Upper lobe of left lung (tissue), 6 donors: ENCODE results near the gene BAIAP2L2. TPM values are rescaled to one million over a fixed set of nuclear protein-coding genes. Genes with fewer than 3 reads are reported as not detected.
"Not testable (repeated sequence)": the region's sequence is repeated elsewhere in the genome, so short reads cannot be mapped to it uniquely, and the experiment has no call there.

Experiments used
- ATAC-seq, 2 donors: fragments of 200-7000 bp; cut with Tn5 transposase; one replicate each; pipeline ENCODE4 v1.9.1; 2022; ENCODE audit warnings: mild to moderate bottlenecking in 2 of 2, moderate library complexity in 2 of 2; ENCODE audit not compliant: low FRiP score in 2 of 2
- DNase-seq, 2 donors: peaks; one replicate each; pipeline ENCODE4 v3.0.0-alpha.2; 2019 to 2020
- H3K27ac ChIP-seq, 4 donors: fragments of 200-600 bp; sonication (generic); one replicate each; pipeline ENCODE4 v1.5.1; 2016 to 2019
- H3K27me3 ChIP-seq, 4 donors: fragments of 200-600 bp; sonication (generic); one replicate each; pipeline ENCODE4 v1.5.1; 2017 to 2019
- H3K36me3 ChIP-seq, 4 donors: fragments of 200-600 bp; sonication (generic); one replicate each; pipeline ENCODE4 v1.5.1; 2016 to 2019
- H3K4me1 ChIP-seq, 4 donors: fragments of 200-600 bp; sonication (generic); one replicate each; pipeline ENCODE4 v1.5.1; 2018 to 2019
- H3K4me3 ChIP-seq, 4 donors: fragments of 200-600 bp; sonication (generic); one replicate each; pipeline ENCODE4 v1.5.1; 2017 to 2019; ENCODE audit warnings: mild to moderate bottlenecking in 2 of 4, moderate library complexity in 1 of 4
- H3K9me3 ChIP-seq, 4 donors: fragments of 200-600 bp; sonication (generic); one replicate each; pipeline ENCODE4 v1.5.1; 2018 to 2019
- EP300 ChIP-seq, 4 donors: sonication (generic); formaldehyde crosslinking; IDR thresholded peaks; one replicate each; pipeline ENCODE4 v1.5.1; 2017; ENCODE audit warnings: antibody characterized with exemption in 4 of 4, control low read depth in 2 of 4
- POLR2A ChIP-seq, 4 donors: fragments of 450-650 bp; IDR thresholded peaks; one replicate each; pipeline ENCODE4 v1.5.1; 2016 to 2017; ENCODE audit warnings: antibody characterized with exemption in 4 of 4, mild to moderate bottlenecking in 2 of 4
- POLR2AphosphoS5 ChIP-seq, 2 donors: sonication (generic); formaldehyde crosslinking; IDR thresholded peaks; one replicate each; pipeline ENCODE4 v1.5.1; 2017; ENCODE audit warnings: antibody characterized with exemption in 2 of 2
- WGBS, 2 donors: methylation state at CpG; one replicate each; pipeline ENCODE4 v1.1.5; 2017 to 2018; 5-methylcytosine and 5-hydroxymethylcytosine counted together
- total RNA-seq, 6 donors: library from RNA; depleted of rRNA in 4 of 6; stranded (reverse); fragments of >200 nt in 4 of 6; gene quantifications; one replicate each; pipeline versions ENCODE4 v1.1.0 to v1.2.1, GENCODE V29; 2016 to 2021
- TF ChIP-seq, protein P1 (sequence below), 6 experiments: fragments of 450-650 bp in 4 of 6; fragments of 200-600 bp in 2 of 6; sonication (generic) in 2 of 6; IDR thresholded peaks; one replicate each; pipeline ENCODE4 v1.5.1; 2016 to 2019; ENCODE audit warnings: antibody characterized with exemption in 6 of 6
- donor health status: DM: no; HTN: no; CAD: no; lungs with moderate emphysema.
- donor health status: DM: no; HTN: yes; CAD: no; lungs with severe emphysema.

The BAIAP2L2 gene, protein sequence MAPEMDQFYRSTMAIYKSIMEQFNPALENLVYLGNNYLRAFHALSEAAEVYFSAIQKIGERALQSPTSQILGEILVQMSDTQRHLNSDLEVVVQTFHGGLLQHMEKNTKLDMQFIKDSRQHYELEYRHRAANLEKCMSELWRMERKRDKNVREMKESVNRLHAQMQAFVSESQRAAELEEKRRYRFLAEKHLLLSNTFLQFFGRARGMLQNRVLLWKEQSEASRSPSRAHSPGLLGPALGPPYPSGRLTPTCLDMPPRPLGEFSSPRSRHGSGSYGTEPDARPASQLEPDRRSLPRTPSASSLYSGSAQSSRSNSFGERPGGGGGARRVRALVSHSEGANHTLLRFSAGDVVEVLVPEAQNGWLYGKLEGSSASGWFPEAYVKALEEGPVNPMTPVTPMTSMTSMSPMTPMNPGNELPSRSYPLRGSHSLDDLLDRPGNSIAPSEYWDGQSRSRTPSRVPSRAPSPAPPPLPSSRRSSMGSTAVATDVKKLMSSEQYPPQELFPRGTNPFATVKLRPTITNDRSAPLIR
- 1 to 10 TPM in 1 of 6 donors, under 1 TPM in 2, not detected in 3; 0.94 to 6.3 (median 0.98) TPM for total RNA-seq

DNA sequence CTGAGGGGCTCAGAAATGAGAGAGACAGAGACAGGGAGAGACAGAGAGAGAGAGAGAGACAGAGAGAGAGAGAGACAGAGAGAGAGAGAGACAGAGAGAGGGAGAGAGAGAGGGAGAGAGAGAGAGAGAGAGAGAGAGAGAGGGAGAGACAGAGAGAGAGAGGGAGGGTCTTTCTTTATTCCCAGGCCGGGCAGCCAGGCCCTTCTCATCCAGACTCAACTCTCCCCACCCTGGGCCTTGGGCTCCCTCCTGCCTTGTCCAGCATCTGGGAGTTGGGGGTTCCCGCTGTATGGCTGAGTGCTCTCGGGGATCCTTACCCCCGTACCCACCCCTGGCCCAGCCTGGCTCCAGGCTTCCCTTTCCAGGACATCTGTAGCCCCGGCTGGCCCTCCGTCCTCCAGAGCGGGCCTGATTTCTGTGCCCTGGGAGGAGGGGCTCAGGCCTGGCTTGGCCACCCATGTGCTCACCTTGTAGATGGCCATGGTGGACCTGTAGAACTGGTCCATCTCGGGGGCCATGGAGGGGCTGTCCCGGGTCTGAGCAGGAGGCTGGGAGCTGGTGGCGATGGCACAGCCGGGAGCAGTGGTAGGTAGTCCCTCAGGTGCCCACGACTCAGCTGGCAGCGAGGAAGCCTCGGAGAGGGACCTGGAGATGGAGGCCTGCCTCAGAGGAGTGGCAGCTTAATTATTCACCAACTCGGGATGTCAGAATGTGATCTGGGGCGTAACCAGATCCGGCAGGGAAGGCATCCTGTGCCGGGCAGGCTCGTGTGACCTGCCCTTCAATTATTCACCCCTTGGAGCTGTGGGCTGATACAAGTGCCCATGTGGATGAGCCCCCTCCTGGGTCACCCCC is at the start of gene BAIAP2L2:
Gene BAIAP2L2 (minus strand): TSS at position 677 of the 855 bp plus-strand sequence. CDS start 159 bp downstream, at position 518.
- TF ChIP-seq, protein P1, sequence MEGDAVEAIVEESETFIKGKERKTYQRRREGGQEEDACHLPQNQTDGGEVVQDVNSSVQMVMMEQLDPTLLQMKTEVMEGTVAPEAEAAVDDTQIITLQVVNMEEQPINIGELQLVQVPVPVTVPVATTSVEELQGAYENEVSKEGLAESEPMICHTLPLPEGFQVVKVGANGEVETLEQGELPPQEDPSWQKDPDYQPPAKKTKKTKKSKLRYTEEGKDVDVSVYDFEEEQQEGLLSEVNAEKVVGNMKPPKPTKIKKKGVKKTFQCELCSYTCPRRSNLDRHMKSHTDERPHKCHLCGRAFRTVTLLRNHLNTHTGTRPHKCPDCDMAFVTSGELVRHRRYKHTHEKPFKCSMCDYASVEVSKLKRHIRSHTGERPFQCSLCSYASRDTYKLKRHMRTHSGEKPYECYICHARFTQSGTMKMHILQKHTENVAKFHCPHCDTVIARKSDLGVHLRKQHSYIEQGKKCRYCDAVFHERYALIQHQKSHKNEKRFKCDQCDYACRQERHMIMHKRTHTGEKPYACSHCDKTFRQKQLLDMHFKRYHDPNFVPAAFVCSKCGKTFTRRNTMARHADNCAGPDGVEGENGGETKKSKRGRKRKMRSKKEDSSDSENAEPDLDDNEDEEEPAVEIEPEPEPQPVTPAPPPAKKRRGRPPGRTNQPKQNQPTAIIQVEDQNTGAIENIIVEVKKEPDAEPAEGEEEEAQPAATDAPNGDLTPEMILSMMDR (IDR thresholded peaks at IDR 0.05), result peak in 1 of 6 experiments; percentile 9
- no peak for TF ChIP-seq POLR2AphosphoS5 (IDR thresholded peaks at IDR 0.05)
- H3K4me3 ChIP-seq, result no peak within 1 kb of the TSS
- H3K27me3 ChIP-seq, result no peaks in the 10 kb centered on the region
- DNase-seq (peak in 1 of 2 donors; percentile 52), ATAC-seq (no peak)
- no peaks in the 10 kb centered on the region for H3K36me3 ChIP-seq
- H3K4me1 ChIP-seq, result peaks cover 0 to 8% (median 6%) of the 10 kb centered on the region in 4 donors
- 84 to 89% methylated on average over 12 to 15 of the region's 19 CpGs for WGBS, 2 donors
- no peak within 1 kb of the TSS for H3K27ac ChIP-seq
- no peaks in the 10 kb centered on the region for H3K9me3 ChIP-seq

DNA sequence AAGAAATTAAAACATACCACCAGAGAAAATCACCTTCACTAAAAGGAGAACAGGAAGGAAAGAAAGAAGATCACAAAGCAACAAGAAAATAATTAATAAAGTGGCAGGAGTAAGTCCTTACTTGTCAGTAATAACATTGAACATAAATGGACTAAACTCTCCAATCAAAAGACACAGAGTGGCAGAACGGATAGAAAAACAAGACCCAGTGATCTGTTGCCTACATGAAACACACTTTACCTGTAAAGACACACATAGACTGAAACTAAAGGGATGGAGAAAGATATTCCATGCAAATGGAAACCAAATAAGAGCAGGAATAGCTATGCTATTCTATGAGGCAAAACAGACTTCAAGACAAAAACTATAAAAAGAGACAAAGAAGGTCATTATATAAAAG is 45.2 kb upstream of the BAIAP2L2 start:
- Histone ChIP-seq H3K27me3 (no peaks in the 10 kb centered on the region), H3K4me1 (no peaks in the 10 kb centered on the region), H3K9me3 (no peaks in the 10 kb centered on the region), H3K36me3 (no peaks in the 10 kb centered on the region), H3K4me3 (no peak overlapping the region), H3K27ac (no peak overlapping the region)
- 91 to 94% methylated on average over 1 of the region's 1 CpG for whole genome bisulfite sequencing, 2 donors
- DNase-seq (no peak), ATAC-seq (no peak)
- no peak for TF ChIP-seq POLR2AphosphoS5 (IDR thresholded peaks at IDR 0.05)
- TF ChIP-seq, protein P1 (IDR thresholded peaks at IDR 0.05), result no peak
- no peak for TF ChIP-seq POLR2A (IDR thresholded peaks at IDR 0.05)
- TF ChIP-seq EP300 (IDR thresholded peaks at IDR 0.05), result no peak

DNA sequence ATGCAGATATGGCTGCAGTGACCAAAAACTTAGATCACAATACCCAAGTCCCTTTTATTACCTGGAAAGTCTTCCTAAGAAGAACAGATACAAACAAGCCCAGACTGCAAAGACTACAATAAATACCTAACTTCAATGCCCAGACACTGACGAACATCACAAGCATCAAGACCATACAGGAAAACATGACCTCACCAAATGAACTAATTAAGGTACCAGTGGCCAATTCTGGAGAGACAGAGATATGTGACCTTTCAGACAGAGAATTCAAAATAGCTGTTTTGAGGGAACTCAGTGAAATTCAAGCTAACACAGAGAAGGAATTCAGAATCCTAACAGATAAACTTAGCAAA is 44.1 kb upstream of the BAIAP2L2 start:
- H3K4me3 ChIP-seq, H3K27ac ChIP-seq, DNase-seq, H3K9me3 ChIP-seq, H3K36me3 ChIP-seq, H3K27me3 ChIP-seq, H3K4me1 ChIP-seq, ATAC-seq: not testable (repeated sequence)
- WGBS, 2 donors, result 86 to 100% methylated on average over 1 of the region's 1 CpG

DNA sequence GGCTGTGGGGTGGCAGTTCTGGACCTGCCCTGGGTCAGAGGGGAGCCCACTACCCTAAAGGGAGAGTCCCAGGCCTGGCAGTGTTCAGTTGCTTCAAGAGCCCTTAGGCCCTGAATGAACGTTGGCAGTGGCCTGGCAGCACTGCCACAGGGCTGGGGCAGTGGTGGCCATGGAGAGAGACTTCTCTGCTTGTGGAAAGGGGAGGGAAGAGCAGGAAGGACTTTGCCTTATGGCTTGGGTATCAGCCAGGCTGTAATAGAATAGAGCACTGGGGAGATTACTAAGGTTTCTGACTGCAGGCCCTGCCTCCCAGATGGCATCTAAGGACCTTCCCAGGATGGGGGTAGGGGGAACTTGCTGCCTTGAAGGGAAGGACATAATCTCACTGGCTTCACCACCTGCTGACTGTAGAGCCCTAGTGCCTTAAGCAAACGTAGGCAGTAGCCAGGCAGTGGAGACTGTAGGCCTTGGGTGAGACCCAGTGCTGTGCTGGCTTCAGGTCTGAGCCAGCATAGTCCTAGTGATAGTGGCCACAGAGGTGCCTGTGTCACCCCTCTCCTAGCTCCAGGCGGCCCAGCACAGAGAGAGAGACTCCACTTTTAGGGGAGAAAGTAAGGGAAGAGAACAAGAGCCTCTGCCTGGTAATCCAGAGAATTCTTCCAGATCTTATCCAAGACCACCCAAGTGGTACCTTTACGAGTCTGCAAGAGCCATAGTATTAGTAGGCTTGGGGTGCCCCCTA is 43.5 kb upstream of the BAIAP2L2 start:
- TF ChIP-seq POLR2AphosphoS5 (IDR thresholded peaks at IDR 0.05), result no peak
- TF ChIP-seq, protein P1 (IDR thresholded peaks at IDR 0.05), result no peak
- TF ChIP-seq EP300 (IDR thresholded peaks at IDR 0.05), result no peak
- no peak for TF ChIP-seq POLR2A (IDR thresholded peaks at IDR 0.05)
- no peak overlapping the region for H3K4me3 ChIP-seq
- no peak overlapping the region for H3K27ac ChIP-seq
- no peaks in the 10 kb centered on the region for H3K36me3 ChIP-seq
- no peak for DNase-seq
- 53 to 70% methylated on average over 3 to 4 of the region's 4 CpGs for WGBS, 2 donors
- ATAC-seq, result no peak
- no peaks in the 10 kb centered on the region for H3K27me3 ChIP-seq
- no peaks in the 10 kb centered on the region for H3K4me1 ChIP-seq
- H3K9me3 ChIP-seq, result no peaks in the 10 kb centered on the region

DNA sequence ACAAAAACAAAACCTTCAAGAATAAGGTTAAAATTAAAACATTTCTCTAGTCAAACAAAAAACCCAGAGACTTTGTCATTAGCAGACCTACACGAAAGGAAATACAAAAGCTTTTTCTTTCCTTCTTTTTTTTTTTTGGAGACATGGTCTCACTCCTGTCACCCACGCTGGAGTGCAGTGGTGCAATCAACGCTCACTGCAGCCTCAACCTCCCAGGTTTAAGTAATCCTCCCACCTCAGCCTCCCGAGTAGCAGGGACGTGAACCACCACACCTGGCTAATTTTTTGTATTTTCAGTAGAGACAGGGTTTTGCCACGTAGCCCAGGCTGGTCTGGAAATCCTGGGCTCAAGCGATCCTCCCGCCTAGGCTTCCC is 40.6 kb upstream of the BAIAP2L2 start:
- TF ChIP-seq, protein P1 (IDR thresholded peaks at IDR 0.05), result no peak
- no peak for TF ChIP-seq POLR2AphosphoS5 (IDR thresholded peaks at IDR 0.05)
- no peak for TF ChIP-seq EP300 (IDR thresholded peaks at IDR 0.05)
- TF ChIP-seq POLR2A (IDR thresholded peaks at IDR 0.05), result no peak
- 92 to 93% methylated on average over 8 of the region's 8 CpGs for WGBS, 2 donors
- Histone ChIP-seq H3K4me1 (peaks cover 0 to 13% (median 8%) of the 10 kb centered on the region in 4 donors), H3K27ac (no peak overlapping the region), H3K36me3 (no peaks in the 10 kb centered on the region), H3K27me3 (no peaks in the 10 kb centered on the region), H3K9me3 (no peaks in the 10 kb centered on the region), H3K4me3 (no peak overlapping the region)
- no peak for ATAC-seq
- no peak for DNase-seq
